ENCODE measurements around the gene COIL.
"Not testable (repeated sequence)": the region's sequence is repeated elsewhere in the genome, so short reads cannot be mapped to it uniquely, and the experiment has no call there.

COIL gene

DNA sequence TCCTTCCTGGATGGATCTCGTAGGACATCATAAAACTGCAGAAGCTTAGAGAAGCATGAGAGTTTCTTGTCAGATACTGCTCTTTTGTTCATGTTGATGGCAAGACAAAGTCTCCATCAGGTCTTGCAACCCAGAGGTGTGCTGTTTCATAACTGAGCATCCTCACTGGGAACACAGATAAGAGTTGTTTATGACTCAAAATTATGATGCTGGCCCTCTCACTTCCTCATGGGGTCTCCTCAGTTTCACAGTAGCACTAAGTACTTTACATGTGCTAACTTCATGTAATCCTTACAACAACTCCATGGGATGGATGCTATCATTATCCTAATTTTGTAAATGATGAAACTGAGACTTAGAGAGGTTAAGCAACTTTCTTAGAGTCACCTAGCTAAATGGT, 31.5 kb upstream of the COIL start:
- no peak for DNase-seq (ENCODE audit: low read depth)
- in situ Hi-C loops (cut with HindIII; ENCODE audit: low sequenced_read_pairs): no loop called here
- TF ChIP-seq, protein P1, sequence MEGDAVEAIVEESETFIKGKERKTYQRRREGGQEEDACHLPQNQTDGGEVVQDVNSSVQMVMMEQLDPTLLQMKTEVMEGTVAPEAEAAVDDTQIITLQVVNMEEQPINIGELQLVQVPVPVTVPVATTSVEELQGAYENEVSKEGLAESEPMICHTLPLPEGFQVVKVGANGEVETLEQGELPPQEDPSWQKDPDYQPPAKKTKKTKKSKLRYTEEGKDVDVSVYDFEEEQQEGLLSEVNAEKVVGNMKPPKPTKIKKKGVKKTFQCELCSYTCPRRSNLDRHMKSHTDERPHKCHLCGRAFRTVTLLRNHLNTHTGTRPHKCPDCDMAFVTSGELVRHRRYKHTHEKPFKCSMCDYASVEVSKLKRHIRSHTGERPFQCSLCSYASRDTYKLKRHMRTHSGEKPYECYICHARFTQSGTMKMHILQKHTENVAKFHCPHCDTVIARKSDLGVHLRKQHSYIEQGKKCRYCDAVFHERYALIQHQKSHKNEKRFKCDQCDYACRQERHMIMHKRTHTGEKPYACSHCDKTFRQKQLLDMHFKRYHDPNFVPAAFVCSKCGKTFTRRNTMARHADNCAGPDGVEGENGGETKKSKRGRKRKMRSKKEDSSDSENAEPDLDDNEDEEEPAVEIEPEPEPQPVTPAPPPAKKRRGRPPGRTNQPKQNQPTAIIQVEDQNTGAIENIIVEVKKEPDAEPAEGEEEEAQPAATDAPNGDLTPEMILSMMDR (IDR thresholded peaks at IDR 0.05; ENCODE audit: low read depth, low read length, missing control alignments): no peak
- H3K4me3 ChIP-seq (ENCODE audit: low read depth, low read length): no peak overlapping the region

DNA sequence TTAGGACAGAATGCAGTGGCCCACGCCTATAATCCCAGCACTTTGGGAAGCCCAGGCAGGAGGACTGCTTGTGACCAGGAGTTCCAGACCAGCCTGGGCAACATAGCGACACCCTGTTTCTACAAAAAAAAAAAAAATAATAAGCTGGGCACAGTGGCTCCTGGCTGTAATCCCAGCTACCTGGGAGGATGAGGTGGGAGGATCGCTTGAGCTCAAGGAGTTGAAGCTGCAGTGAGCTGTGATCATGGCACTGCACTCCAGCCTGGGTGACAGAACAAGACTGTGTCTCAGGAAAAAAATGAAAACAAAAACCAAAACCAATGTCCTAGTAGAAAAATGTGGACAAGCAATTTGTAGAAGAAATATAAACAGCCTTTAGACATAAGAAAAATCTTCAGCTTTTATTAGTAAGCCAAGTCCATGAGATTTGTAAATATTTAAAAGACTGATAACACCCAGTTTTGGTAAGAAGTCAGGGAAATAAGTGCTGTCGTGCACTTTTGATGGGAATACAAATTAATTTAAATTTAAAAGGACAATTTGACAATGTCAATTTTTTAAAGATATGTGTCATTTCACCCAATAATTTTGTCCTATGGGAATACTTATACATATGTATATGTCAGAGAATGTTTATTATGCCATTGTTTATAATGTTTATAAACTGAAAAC, 28.2 kb upstream of the COIL start:
- TF ChIP-seq, protein P1 (IDR thresholded peaks at IDR 0.05; ENCODE audit: low read depth, low read length, missing control alignments): no peak
- in situ Hi-C loops (cut with HindIII; ENCODE audit: low sequenced_read_pairs): no loop called here
- no peak overlapping the region for H3K4me3 ChIP-seq (ENCODE audit: low read depth, low read length)
- no peak for DNase-seq (ENCODE audit: low read depth)

DNA sequence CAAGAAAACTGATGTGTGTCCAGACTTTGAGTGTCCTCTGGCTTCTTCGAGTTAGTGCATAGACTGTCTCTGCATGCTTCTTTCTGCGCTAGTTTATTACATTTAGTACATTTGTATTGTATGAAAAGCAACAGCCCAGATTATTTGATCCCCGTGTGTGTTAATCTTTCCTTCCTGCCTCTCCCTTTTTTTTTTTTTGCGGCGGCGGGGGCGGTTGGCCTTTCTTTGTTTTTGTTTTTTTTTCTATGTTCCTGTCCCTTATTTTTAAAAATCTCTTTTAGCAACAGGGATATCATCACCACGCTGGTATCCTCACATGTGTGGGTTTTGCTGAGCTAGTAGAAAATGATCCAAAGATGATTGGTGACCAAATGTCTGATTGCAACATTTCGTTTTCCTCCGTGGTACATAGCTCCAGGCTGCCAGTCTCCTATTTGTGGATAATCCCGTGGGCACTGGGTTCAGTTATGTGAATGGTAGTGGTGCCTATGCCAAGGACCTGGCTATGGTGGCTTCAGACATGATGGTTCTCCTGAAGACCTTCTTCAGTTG, 26.5 kb upstream of the COIL start:
- H3K4me3 ChIP-seq (ENCODE audit: low read depth, low read length): no peak overlapping the region
- TF ChIP-seq, protein P1 (IDR thresholded peaks at IDR 0.05; ENCODE audit: low read depth, low read length, missing control alignments): no peak
- in situ Hi-C loops (cut with HindIII; ENCODE audit: low sequenced_read_pairs): no loop called here
- DNase-seq (ENCODE audit: low read depth): no peak

DNA sequence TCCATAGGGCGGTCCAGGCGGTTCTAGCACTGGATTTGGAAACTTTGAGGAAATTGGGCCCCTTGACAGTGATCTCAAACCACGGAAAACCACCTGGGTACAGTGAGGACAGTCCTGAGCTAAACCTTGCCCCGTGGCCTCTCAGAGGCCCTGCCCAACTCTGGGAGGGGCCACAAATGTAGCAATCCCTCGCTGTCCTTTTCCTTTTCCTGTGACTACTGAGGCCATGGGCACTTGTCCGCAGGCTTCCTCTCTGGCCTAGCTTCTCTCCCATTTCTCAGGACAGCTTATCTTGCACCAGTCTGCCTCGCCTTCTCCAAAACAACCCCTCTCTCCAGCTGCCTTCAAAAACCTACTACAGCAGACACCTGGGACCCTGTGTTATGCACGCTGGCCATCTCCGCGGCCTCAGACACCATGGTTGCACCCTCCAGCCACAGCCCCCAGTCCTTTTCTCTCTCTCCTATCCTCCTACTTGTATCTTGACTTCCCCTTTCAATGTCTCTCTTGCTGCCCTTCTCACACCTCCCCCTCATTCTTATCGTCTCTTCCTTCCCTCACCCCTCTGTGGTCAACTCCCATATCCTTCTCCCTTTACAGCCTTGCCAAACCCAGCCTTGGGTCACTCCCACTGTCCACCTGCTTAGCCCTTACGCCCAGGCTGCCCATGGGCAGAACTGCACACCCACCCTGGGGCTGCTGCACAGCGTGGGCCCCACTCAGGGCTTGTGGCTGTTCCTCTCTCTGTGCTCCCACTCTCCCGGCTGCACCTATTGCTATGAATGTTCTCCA, 24.7 kb upstream of the COIL start:
- TF ChIP-seq, protein P1 (IDR thresholded peaks at IDR 0.05; ENCODE audit: low read depth, low read length, missing control alignments): no peak
- in situ Hi-C loops (cut with HindIII; ENCODE audit: low sequenced_read_pairs): no loop called here

DNA sequence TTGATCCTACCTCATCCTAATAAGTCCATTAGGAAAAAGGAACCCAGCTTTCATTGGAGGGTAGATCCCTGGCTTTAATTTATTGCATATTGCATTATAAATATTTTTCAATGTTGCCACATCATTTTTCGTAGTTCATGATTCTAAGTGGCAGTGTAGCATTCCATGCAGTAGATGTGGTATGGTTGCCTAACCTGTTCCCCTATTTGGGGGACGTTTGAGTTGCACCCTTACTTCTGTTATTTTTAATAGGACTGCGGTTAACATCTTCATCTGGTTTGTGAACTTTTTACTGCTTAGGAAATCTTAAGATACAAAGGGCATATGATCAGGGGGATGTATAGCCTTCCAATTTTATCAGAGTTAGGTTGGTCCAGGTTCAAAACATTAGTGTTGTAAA, 22.5 kb upstream of the COIL start:
- H3K4me3 ChIP-seq (ENCODE audit: low read depth, low read length): no peak overlapping the region
- no peak for DNase-seq (ENCODE audit: low read depth)
- TF ChIP-seq, protein P1 (IDR thresholded peaks at IDR 0.05; ENCODE audit: low read depth, low read length, missing control alignments): no peak
- in situ Hi-C loops (cut with HindIII; ENCODE audit: low sequenced_read_pairs): no loop called here

More for the DNA sequence above, 24.7 kb upstream of the COIL start:
- no peak for DNase-seq (ENCODE audit: low read depth)
- no peak overlapping the region for H3K4me3 ChIP-seq (ENCODE audit: low read depth, low read length)

DNA sequence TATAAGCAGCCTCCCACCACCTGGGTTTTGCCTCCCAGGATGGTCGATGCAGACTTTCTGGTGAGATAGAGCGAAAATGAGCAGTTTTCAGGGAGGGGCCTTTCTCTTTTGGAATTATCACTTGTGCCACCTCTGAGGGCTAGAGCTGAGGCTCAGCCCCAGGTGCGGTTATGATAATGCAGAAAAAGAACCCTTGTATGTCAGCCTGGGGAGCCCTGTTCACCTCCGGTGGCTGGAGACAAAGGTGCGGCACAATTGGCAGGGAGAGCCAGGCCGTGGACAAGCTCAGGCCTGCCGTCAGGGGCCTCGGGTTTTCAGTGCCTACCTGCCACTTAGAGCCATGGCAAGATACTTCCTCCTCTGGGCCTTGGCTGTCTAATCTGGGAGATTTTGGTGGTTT, 21.5 kb upstream of the COIL start:
- in situ Hi-C loops (cut with HindIII; ENCODE audit: low sequenced_read_pairs): no loop called here
- H3K4me3 ChIP-seq (ENCODE audit: low read depth, low read length): no peak overlapping the region
- TF ChIP-seq, protein P1 (IDR thresholded peaks at IDR 0.05; ENCODE audit: low read depth, low read length, missing control alignments): no peak
- no peak for DNase-seq (ENCODE audit: low read depth)

DNA sequence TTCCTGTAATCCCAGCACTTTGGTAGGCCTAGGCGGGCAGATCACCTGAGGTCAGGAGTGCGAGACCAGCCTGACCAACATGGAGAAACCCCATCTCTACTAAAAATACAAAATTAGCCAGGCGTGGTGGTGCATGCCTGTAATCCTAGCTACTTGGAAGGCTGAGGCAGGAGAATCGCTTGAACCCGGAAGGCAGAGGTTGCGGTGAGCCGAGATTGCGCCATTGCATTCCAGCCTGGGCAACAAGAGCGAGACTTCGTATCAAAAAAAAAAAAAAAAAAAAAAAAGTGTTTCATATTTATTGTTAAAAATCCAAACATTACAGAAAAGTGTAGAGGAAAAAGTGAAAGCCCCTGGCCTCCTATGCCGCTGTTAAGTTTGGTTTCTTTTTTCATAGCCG, 19.7 kb upstream of the COIL start:
- DNase-seq (ENCODE audit: low read depth); H3K4me3 ChIP-seq (ENCODE audit: low read depth, low read length); in situ Hi-C loops (cut with HindIII; ENCODE audit: low sequenced_read_pairs): not testable (repeated sequence)
